B cell (primary cell): ENCODE measurements around the gene CENPL. TPM values are rescaled to one million over a fixed set of nuclear protein-coding genes. Genes with fewer than 3 reads are reported as not detected.

Experiments
- ATAC-seq: fragments of 200-7000 bp; cut with Tn5 transposase; one replicate; pipeline ENCODE4 v1.10.0; 2021; ENCODE audit warnings: low read depth, mild to moderate bottlenecking, moderate number of reproducible peaks, moderate library complexity
- CTCF ChIA-PET: fragments of 350-600 bp; sonication (Branson Sonifier 250); formaldehyde crosslinking; loops from one replicate; lab custom pipeline; 2021; ENCODE audit warnings: antibody characterized with exemption, inconsistent platforms; lab: Charles Lee
- POLR2A ChIA-PET: fragments of 350-600 bp; sonication (Branson Sonifier 250); formaldehyde crosslinking; loops from one replicate; lab custom pipeline; 2021; ENCODE audit warnings: antibody characterized with exemption; lab: Charles Lee
- DNase-seq: peaks from one replicate; pipeline ENCODE4 v3.0.0; 2013
- H2AFZ ChIP-seq: 2 replicates; pipeline ENCODE4 v1.6.1; 2012; ENCODE audit warnings: mild to moderate bottlenecking, low read depth, low read length; ENCODE audit not compliant: insufficient read depth, poor library complexity, severe bottlenecking
- H3K27ac ChIP-seq, 2 donors: 1 replicate in 1 of 2; 2 replicates in 1 of 2; pipeline ENCODE4 v1.5.1; 2012 to 2013; ENCODE audit warnings: low read length in 2 of 2, mild to moderate bottlenecking in 2 of 2, moderate library complexity in 1 of 2
- H3K27me3 ChIP-seq, 4 experiments: fragments of 200-600 bp in 1 of 4; sonication (generic) in 1 of 4; replicated peaks in 1 of 4; 1 replicate in 2 of 4; 2 replicates in 2 of 4; pipeline versions ENCODE4 v1.6.1 to v1.7.0; 2013 to 2016; ENCODE audit warnings: low read length in 3 of 4, mild to moderate bottlenecking in 2 of 4, mixed read lengths in 1 of 4, moderate library complexity in 1 of 4; ENCODE audit not compliant: insufficient read depth in 4 of 4, control insufficient read depth in 3 of 4; ENCODE audit errors: control extremely low read depth in 1 of 4
- H3K36me3 ChIP-seq, 2 experiments: replicated peaks in 1 of 2; 1 replicate in 1 of 2; 2 replicates in 1 of 2; pipeline versions ENCODE4 v1.6.1 to v1.7.1; 2013; ENCODE audit warnings: low read length in 1 of 2; ENCODE audit not compliant: insufficient read depth in 2 of 2, control insufficient read depth in 1 of 2; ENCODE audit errors: control extremely low read depth in 1 of 2, extremely low read depth in 1 of 2
- H3K4me1 ChIP-seq, 2 donors: fragments of 200-600 bp in 1 of 2; sonication (generic) in 1 of 2; 1 replicate in 1 of 2; 2 replicates in 1 of 2; pipeline versions ENCODE4 v1.5.1 to v1.6.1; 2013 to 2017; ENCODE audit warnings: low read length in 2 of 2; ENCODE audit not compliant: control insufficient read depth in 2 of 2, insufficient read depth in 2 of 2
- H3K4me2 ChIP-seq: replicated peaks from 2 replicates; pipeline ENCODE3; 2012; ENCODE audit warnings: mild to moderate bottlenecking, low read depth, low read length; ENCODE audit not compliant: poor library complexity, severe bottlenecking
- H3K4me3 ChIP-seq, 5 experiments: fragments of 200-600 bp in 1 of 5; sonication (generic) in 1 of 5; 1 replicate in 3 of 5; 2 replicates in 2 of 5; pipeline versions ENCODE4 v1.5.1 to v1.7.0; 2011 to 2016; ENCODE audit warnings: low read length in 4 of 5, mild to moderate bottlenecking in 4 of 5, low read depth in 2 of 5, control low read depth in 1 of 5, moderate library complexity in 1 of 5; ENCODE audit not compliant: insufficient read depth in 1 of 5; ENCODE audit errors: control extremely low read depth in 1 of 5, extremely low read depth in 1 of 5
- H3K79me2 ChIP-seq: fragments of 200-600 bp; sonication (generic); one replicate; pipeline ENCODE4 v1.6.0; 2016; ENCODE audit warnings: low read length; ENCODE audit not compliant: control insufficient read depth, insufficient read depth
- H3K9ac ChIP-seq: fragments of 200-600 bp; sonication (generic); 2 replicates; pipeline ENCODE4 v1.6.1; 2017; ENCODE audit warnings: mild to moderate bottlenecking, low read length, moderate library complexity
- H3K9me3 ChIP-seq, 3 donors: one replicate each; pipeline versions ENCODE4 v1.6.1 to v1.7.1; 2013; ENCODE audit warnings: low read length in 2 of 3; ENCODE audit not compliant: control insufficient read depth in 2 of 3, insufficient read depth in 1 of 3; ENCODE audit errors: control extremely low read depth in 1 of 3
- H4K20me1 ChIP-seq: 2 replicates; pipeline ENCODE4 v1.6.0; 2012; ENCODE audit warnings: mild to moderate bottlenecking, low read length; ENCODE audit not compliant: insufficient read depth, control insufficient read depth, poor library complexity, severe bottlenecking
- H3K27ac Mint-ChIP-seq: one replicate; pipeline ENCODE4 v1.8.0; 2021; ENCODE audit warnings: mixed read lengths
- H3K27me3 Mint-ChIP-seq: one replicate; pipeline ENCODE4 v1.8.0; 2021; ENCODE audit warnings: mixed read lengths
- H3K4me1 Mint-ChIP-seq: one replicate; pipeline ENCODE4 v1.8.0; 2021; ENCODE audit warnings: mixed read lengths
- H3K4me3 Mint-ChIP-seq: one replicate; pipeline ENCODE4 v1.8.0; 2021; ENCODE audit warnings: mixed read lengths
- H3K9me3 Mint-ChIP-seq: one replicate; pipeline ENCODE4 v1.8.0; 2022; ENCODE audit warnings: mixed read lengths; ENCODE audit not compliant: insufficient read depth
- CTCF ChIP-seq: fragments of 200-600 bp; IDR thresholded peaks from one replicate; pipeline ENCODE4 v1.8.0; 2022; ENCODE audit warnings: antibody characterized with exemption, mild to moderate bottlenecking
- EZH2 ChIP-seq: IDR thresholded peaks from 2 replicates; pipeline ENCODE4 v1.6.1; 2012; ENCODE audit warnings: borderline replicate concordance, low read depth, mild to moderate bottlenecking, moderate library complexity, low read length; ENCODE audit not compliant: insufficient read depth, poor library complexity, severe bottlenecking
- WGBS: methylation state at CpG from one replicate; pipeline ENCODE4 v1.1.5; 2013; ENCODE audit warnings: missing lambda C conversion rate; ENCODE audit not compliant: insufficient coverage; 5-methylcytosine and 5-hydroxymethylcytosine counted together
- intact Hi-C: fragments of 100-400 bp; cut with micrococcal nuclease; formaldehyde crosslinking; loops from one replicate; pipeline ENCODE4 v1.10.0; 2022
- polyA plus RNA-seq: library from polyadenylated mRNA; depleted of rRNA; stranded (reverse); fragments of >200 nt; gene quantifications from 2 replicates; pipeline ENCODE4 v1.2.3, GENCODE V29; 2012
- small RNA-seq: library from RNA; depleted of rRNA; stranded (forward); fragments of <200 nt; gene quantifications from one replicate; pipeline ENCODE3, GENCODE V24; 2012; ENCODE audit warnings: low replicate concordance, low read depth; ENCODE audit not compliant: insufficient read length
- total RNA-seq, 2 donors: library from RNA; stranded (reverse); fragments of 120-200 nt in 1 of 2; gene quantifications; 1 replicate in 1 of 2; 2 replicates in 1 of 2; pipeline versions ENCODE4 v1.2.3 to v1.2.4, GENCODE V29; 2013 to 2022

Gene CENPL
- total and polyA plus RNA-seq, 2 donors (not counting 1 experiment from before 2014, with no cell fraction given), result 3.2 to 9.7 TPM

DNA sequence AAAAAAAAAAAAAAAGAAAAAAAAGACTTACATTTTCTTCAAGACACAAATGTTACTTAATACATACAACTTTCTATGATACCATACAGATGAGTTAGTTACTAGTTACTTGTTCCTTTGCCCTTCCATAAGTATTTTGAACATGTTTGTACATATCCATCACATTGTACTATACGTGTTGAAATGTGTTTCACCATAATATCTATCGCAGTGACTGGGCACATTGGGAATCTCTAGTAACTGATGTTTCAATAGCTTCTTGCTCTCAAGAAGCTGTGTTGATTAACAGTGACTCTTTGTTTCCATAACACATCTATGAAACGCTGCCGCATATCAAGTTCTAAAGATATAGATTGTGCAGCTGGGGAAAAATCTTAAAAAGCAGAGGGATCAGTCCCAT lies 67.0 kb downstream of the CENPL start:
- DNase-seq, result no peak
- peaks cover under 1 to 4% (median 1%) of the 10 kb centered on the region in 3 donors for H3K9me3 ChIP-seq
- intact Hi-C loops, result no loop called here
- no peak overlapping the region for H3K4me3 Mint-ChIP-seq
- no peaks in the 10 kb centered on the region for H3K4me1 Mint-ChIP-seq
- TF ChIP-seq EZH2, result no peak
- no peak for TF ChIP-seq CTCF
- H2AFZ ChIP-seq, result no peak overlapping the region
- H3K27ac Mint-ChIP-seq, result no peak overlapping the region
- H3K9me3 Mint-ChIP-seq, result peaks cover 2% of the 10 kb centered on the region
- H3K27me3 Mint-ChIP-seq, result no peaks in the 10 kb centered on the region
- POLR2A ChIA-PET, result no interaction called here
- no peaks in the 10 kb centered on the region for H3K27me3 ChIP-seq
- no peak overlapping the region for H3K27ac ChIP-seq
- H3K9ac ChIP-seq, result no peak overlapping the region
- H3K79me2 ChIP-seq, result no peaks in the 10 kb centered on the region
- peaks cover 6 to 65% of the 10 kb centered on the region in 2 experiments for H3K36me3 ChIP-seq
- no CpG with 5 or more reads among the region's 4 CpGs for WGBS
- no peaks in the 10 kb centered on the region for H4K20me1 ChIP-seq
- no peak for ATAC-seq
- H3K4me3 ChIP-seq, result no peak overlapping the region
- H3K4me2 ChIP-seq, result no peak overlapping the region
- CTCF ChIA-PET, result interaction anchor here (0.7 kb wide), 1 partner anchor 989 kb away, joined by 3 read pairs; no protein-coding TSS in a partner anchor
- no peaks in the 10 kb centered on the region for H3K4me1 ChIP-seq

GRCh38 chr1:173753830-173754229 lies 70.9 kb downstream of the CENPL start:
- intact Hi-C loops, result no loop called here
- H3K4me1 ChIP-seq, result no peaks in the 10 kb centered on the region
- no peak for TF ChIP-seq EZH2
- no peak for TF ChIP-seq CTCF
- H3K4me2 ChIP-seq, result no peak overlapping the region
- H3K4me1 Mint-ChIP-seq, result no peaks in the 10 kb centered on the region
- H3K27ac ChIP-seq, result no peak overlapping the region
- ChIA-PET CTCF (interaction anchor here (0.7 kb wide), 1 partner anchor 731 kb away, joined by 4 read pairs; no protein-coding TSS in a partner anchor), POLR2A (no interaction called here)
- H3K27ac Mint-ChIP-seq, result no peak overlapping the region
- DNase-seq, result no peak
- H3K9me3 Mint-ChIP-seq, result no peaks in the 10 kb centered on the region
- no peaks in the 10 kb centered on the region for H4K20me1 ChIP-seq
- peaks cover 6 to 65% of the 10 kb centered on the region in 2 experiments for H3K36me3 ChIP-seq
- H2AFZ ChIP-seq, result no peak overlapping the region
- H3K9me3 ChIP-seq, result peaks cover 0 to 1% (median 0%) of the 10 kb centered on the region in 3 donors
- no peaks in the 10 kb centered on the region for H3K27me3 ChIP-seq
- H3K79me2 ChIP-seq, result peaks cover 5% of the 10 kb centered on the region
- no peak overlapping the region for H3K4me3 Mint-ChIP-seq
- ATAC-seq, result no peak
- H3K4me3 ChIP-seq, result no peak overlapping the region
- H3K9ac ChIP-seq, result no peak overlapping the region
- H3K27me3 Mint-ChIP-seq, result no peaks in the 10 kb centered on the region

Small RNAs within 50 kb of the gene (small RNA-seq; reads per million reads assigned to genes)
- not detected for gene RF00019

Other genes starting within 250 kb of the CENPL start
- not detected in 2 replicates for gene SLC9C2, start 221.8 kb downstream of the CENPL start, total RNA-seq
- gene SLC9C2, start 221.8 kb downstream of the CENPL start, polyA plus RNA-seq, result not detected in 2 replicates
- gene TEX50, start 189.5 kb downstream of the CENPL start, total RNA-seq, result not detected in 2 replicates
- gene TEX50, start 189.5 kb downstream of the CENPL start, polyA plus RNA-seq, result not detected in 2 replicates
- gene ANKRD45, start 155.0 kb downstream of the CENPL start, total RNA-seq, result not detected in 2 replicates
- 0.06 TPM in 1 of 2 replicates, not detected in the other for gene ANKRD45, start 155.0 kb downstream of the CENPL start, polyA plus RNA-seq
- 32.2 and 35.4 TPM in 2 replicates for gene KLHL20, start 109.9 kb downstream of the CENPL start, total RNA-seq
- 8.9 and 10.8 TPM in 2 replicates for gene KLHL20, start 109.9 kb downstream of the CENPL start, polyA plus RNA-seq
- 17.0 and 17.3 TPM in 2 replicates for gene DARS2, start 210 bp downstream of the CENPL start, total RNA-seq
- 3.8 and 4.5 TPM in 2 replicates for gene DARS2, start 210 bp downstream of the CENPL start, polyA plus RNA-seq
- 590 and 622 TPM in 2 replicates for gene GAS5, start 43.1 kb upstream of the CENPL start, total RNA-seq
- 472 and 849 TPM in 2 replicates for gene GAS5, start 43.1 kb upstream of the CENPL start, polyA plus RNA-seq
- 37.0 and 37.1 TPM in 2 replicates for gene ZBTB37, start 43.5 kb upstream of the CENPL start, total RNA-seq
- gene ZBTB37, start 43.5 kb upstream of the CENPL start, polyA plus RNA-seq, result 4.9 and 6.3 TPM in 2 replicates
- not detected in 2 replicates for gene SERPINC1, start 92.4 kb upstream of the CENPL start, total RNA-seq
- gene SERPINC1, start 92.4 kb upstream of the CENPL start, polyA plus RNA-seq, result 0.12 TPM in 1 of 2 replicates, not detected in the other
- gene RC3H1, start 197.5 kb upstream of the CENPL start, total RNA-seq, result 84.4 and 84.5 TPM in 2 replicates
- gene RC3H1, start 197.5 kb upstream of the CENPL start, polyA plus RNA-seq, result 6.8 and 8.5 TPM in 2 replicates